B cell (primary cell): ENCODE measurements around the gene MUS81. TPM values are rescaled to one million over a fixed set of nuclear protein-coding genes. Genes with fewer than 3 reads are reported as not detected.

ENCODE experiments used
- ATAC-seq: fragments of 200-7000 bp; cut with Tn5 transposase; one replicate; pipeline ENCODE4 v1.10.0; 2021; ENCODE audit warnings: low read depth, mild to moderate bottlenecking, moderate number of reproducible peaks, moderate library complexity
- CTCF ChIA-PET: fragments of 350-600 bp; sonication (Branson Sonifier 250); formaldehyde crosslinking; loops from one replicate; lab custom pipeline; 2021; ENCODE audit warnings: antibody characterized with exemption, inconsistent platforms; lab: Charles Lee
- POLR2A ChIA-PET: fragments of 350-600 bp; sonication (Branson Sonifier 250); formaldehyde crosslinking; loops from one replicate; lab custom pipeline; 2021; ENCODE audit warnings: antibody characterized with exemption; lab: Charles Lee
- DNase-seq: peaks from one replicate; pipeline ENCODE4 v3.0.0; 2013
- H2AFZ ChIP-seq: 2 replicates; pipeline ENCODE4 v1.6.1; 2012; ENCODE audit warnings: mild to moderate bottlenecking, low read depth, low read length; ENCODE audit not compliant: insufficient read depth, poor library complexity, severe bottlenecking
- H3K27ac ChIP-seq, 2 donors: 1 replicate in 1 of 2; 2 replicates in 1 of 2; pipeline ENCODE4 v1.5.1; 2012 to 2013; ENCODE audit warnings: low read length in 2 of 2, mild to moderate bottlenecking in 2 of 2, moderate library complexity in 1 of 2
- H3K27me3 ChIP-seq, 4 experiments: fragments of 200-600 bp in 1 of 4; sonication (generic) in 1 of 4; replicated peaks in 1 of 4; 1 replicate in 2 of 4; 2 replicates in 2 of 4; pipeline versions ENCODE4 v1.6.1 to v1.7.0; 2013 to 2016; ENCODE audit warnings: low read length in 3 of 4, mild to moderate bottlenecking in 2 of 4, mixed read lengths in 1 of 4, moderate library complexity in 1 of 4; ENCODE audit not compliant: insufficient read depth in 4 of 4, control insufficient read depth in 3 of 4; ENCODE audit errors: control extremely low read depth in 1 of 4
- H3K36me3 ChIP-seq, 2 experiments: replicated peaks in 1 of 2; 1 replicate in 1 of 2; 2 replicates in 1 of 2; pipeline versions ENCODE4 v1.6.1 to v1.7.1; 2013; ENCODE audit warnings: low read length in 1 of 2; ENCODE audit not compliant: insufficient read depth in 2 of 2, control insufficient read depth in 1 of 2; ENCODE audit errors: control extremely low read depth in 1 of 2, extremely low read depth in 1 of 2
- H3K4me1 ChIP-seq, 2 donors: fragments of 200-600 bp in 1 of 2; sonication (generic) in 1 of 2; 1 replicate in 1 of 2; 2 replicates in 1 of 2; pipeline versions ENCODE4 v1.5.1 to v1.6.1; 2013 to 2017; ENCODE audit warnings: low read length in 2 of 2; ENCODE audit not compliant: control insufficient read depth in 2 of 2, insufficient read depth in 2 of 2
- H3K4me2 ChIP-seq: replicated peaks from 2 replicates; pipeline ENCODE3; 2012; ENCODE audit warnings: mild to moderate bottlenecking, low read depth, low read length; ENCODE audit not compliant: poor library complexity, severe bottlenecking
- H3K4me3 ChIP-seq, 5 experiments: fragments of 200-600 bp in 1 of 5; sonication (generic) in 1 of 5; 1 replicate in 3 of 5; 2 replicates in 2 of 5; pipeline versions ENCODE4 v1.5.1 to v1.7.0; 2011 to 2016; ENCODE audit warnings: low read length in 4 of 5, mild to moderate bottlenecking in 4 of 5, low read depth in 2 of 5, control low read depth in 1 of 5, moderate library complexity in 1 of 5; ENCODE audit not compliant: insufficient read depth in 1 of 5; ENCODE audit errors: control extremely low read depth in 1 of 5, extremely low read depth in 1 of 5
- H3K79me2 ChIP-seq: fragments of 200-600 bp; sonication (generic); one replicate; pipeline ENCODE4 v1.6.0; 2016; ENCODE audit warnings: low read length; ENCODE audit not compliant: control insufficient read depth, insufficient read depth
- H3K9ac ChIP-seq: fragments of 200-600 bp; sonication (generic); 2 replicates; pipeline ENCODE4 v1.6.1; 2017; ENCODE audit warnings: mild to moderate bottlenecking, low read length, moderate library complexity
- H3K9me3 ChIP-seq, 3 donors: one replicate each; pipeline versions ENCODE4 v1.6.1 to v1.7.1; 2013; ENCODE audit warnings: low read length in 2 of 3; ENCODE audit not compliant: control insufficient read depth in 2 of 3, insufficient read depth in 1 of 3; ENCODE audit errors: control extremely low read depth in 1 of 3
- H4K20me1 ChIP-seq: 2 replicates; pipeline ENCODE4 v1.6.0; 2012; ENCODE audit warnings: mild to moderate bottlenecking, low read length; ENCODE audit not compliant: insufficient read depth, control insufficient read depth, poor library complexity, severe bottlenecking
- H3K27ac Mint-ChIP-seq: one replicate; pipeline ENCODE4 v1.8.0; 2021; ENCODE audit warnings: mixed read lengths
- H3K27me3 Mint-ChIP-seq: one replicate; pipeline ENCODE4 v1.8.0; 2021; ENCODE audit warnings: mixed read lengths
- H3K4me1 Mint-ChIP-seq: one replicate; pipeline ENCODE4 v1.8.0; 2021; ENCODE audit warnings: mixed read lengths
- H3K4me3 Mint-ChIP-seq: one replicate; pipeline ENCODE4 v1.8.0; 2021; ENCODE audit warnings: mixed read lengths
- H3K9me3 Mint-ChIP-seq: one replicate; pipeline ENCODE4 v1.8.0; 2022; ENCODE audit warnings: mixed read lengths; ENCODE audit not compliant: insufficient read depth
- CTCF ChIP-seq: fragments of 200-600 bp; IDR thresholded peaks from one replicate; pipeline ENCODE4 v1.8.0; 2022; ENCODE audit warnings: antibody characterized with exemption, mild to moderate bottlenecking
- EZH2 ChIP-seq: IDR thresholded peaks from 2 replicates; pipeline ENCODE4 v1.6.1; 2012; ENCODE audit warnings: borderline replicate concordance, low read depth, mild to moderate bottlenecking, moderate library complexity, low read length; ENCODE audit not compliant: insufficient read depth, poor library complexity, severe bottlenecking
- WGBS: methylation state at CpG from one replicate; pipeline ENCODE4 v1.1.5; 2013; ENCODE audit warnings: missing lambda C conversion rate; ENCODE audit not compliant: insufficient coverage; 5-methylcytosine and 5-hydroxymethylcytosine counted together
- intact Hi-C: fragments of 100-400 bp; cut with micrococcal nuclease; formaldehyde crosslinking; loops from one replicate; pipeline ENCODE4 v1.10.0; 2022
- polyA plus RNA-seq: library from polyadenylated mRNA; depleted of rRNA; stranded (reverse); fragments of >200 nt; gene quantifications from 2 replicates; pipeline ENCODE4 v1.2.3, GENCODE V29; 2012
- total RNA-seq, 2 donors: library from RNA; stranded (reverse); fragments of 120-200 nt in 1 of 2; gene quantifications; 1 replicate in 1 of 2; 2 replicates in 1 of 2; pipeline versions ENCODE4 v1.2.3 to v1.2.4, GENCODE V29; 2013 to 2022

Gene MUS81
- total and polyA plus RNA-seq, 2 donors (not counting 1 experiment from before 2014, with no cell fraction given), result 74.5 to 134 TPM

- CTCF ChIA-PET, result interaction anchor here (0.5 to 15.5 kb wide), 45 partner anchors 11 to 323 kb away, joined by 3 to 244 read pairs (median 9); partner anchors contain the start of genes AP5B1, BANF1, C11orf68 and CFL1
- Histone ChIP-seq H3K9me3 (no peaks in the 10 kb centered on the region), H3K4me1 (peaks cover 25 to 45% of the 10 kb centered on the region in 2 donors), H2AFZ (no peak overlapping the region), H3K27me3 (no peaks in the 10 kb centered on the region), H3K9ac (no peak overlapping the region), H4K20me1 (peaks cover 5% of the 10 kb centered on the region), H3K4me2 (peak overlapping the region; percentile 10), H3K27ac (peak overlapping the region in 1 of 2 donors; percentile 42), H3K36me3 (peaks cover 0 to 31% of the 10 kb centered on the region in 2 experiments), H3K79me2 (peaks cover 24% of the 10 kb centered on the region), H3K4me3 (no peak overlapping the region)
- peak overlapping the region; percentile 83 for H3K27ac Mint-ChIP-seq
- POLR2A ChIA-PET, result interaction anchor here (0.5 to 3.3 kb wide), 7 partner anchors 11 to 255 kb away, joined by 3 to 13 read pairs (median 6); partner anchors contain the start of genes C11orf68, CFL1, KAT5 and MUS81
- peak; percentile 48 for ATAC-seq
- no peaks in the 10 kb centered on the region for H3K27me3 Mint-ChIP-seq
- peaks cover 51% of the 10 kb centered on the region for H3K4me1 Mint-ChIP-seq
- peak; percentile 89 for DNase-seq
- intact Hi-C loops, result loop anchor here (1.0 kb wide), 4 partner anchors 24 to 178 kb away; partner anchors contain the start of gene MUS81
- 24% methylated on average over 9 of the region's 9 CpGs for WGBS
- peak overlapping the region; percentile 67 for H3K4me3 Mint-ChIP-seq
- TF ChIP-seq CTCF (peak; percentile 99), EZH2 (no peak)
- no peaks in the 10 kb centered on the region for H3K9me3 Mint-ChIP-seq
Measured at GRCh38 chr11:65884716-65885092, 24.5 kb downstream of the MUS81 start.

- intact Hi-C loops, result no loop called here
- WGBS, result 99% methylated on average over 7 of the region's 7 CpGs
- Histone ChIP-seq H3K36me3 (peaks cover 0 to 31% of the 10 kb centered on the region in 2 experiments), H3K4me3 (no peak overlapping the region), H3K9ac (no peak overlapping the region), H3K4me2 (peak overlapping the region; percentile 10), H3K27me3 (no peaks in the 10 kb centered on the region), H3K27ac (peak overlapping the region in 1 of 2 donors; percentile 42), H3K9me3 (no peaks in the 10 kb centered on the region), H2AFZ (no peak overlapping the region), H3K4me1 (peaks cover 30 to 46% of the 10 kb centered on the region in 2 donors), H3K79me2 (peaks cover 24% of the 10 kb centered on the region), H4K20me1 (peaks cover 5% of the 10 kb centered on the region)
- Mint-ChIP-seq H3K4me1 (peaks cover 55% of the 10 kb centered on the region), H3K9me3 (no peaks in the 10 kb centered on the region), H3K4me3 (no peak overlapping the region), H3K27ac (peak overlapping the region; percentile 15), H3K27me3 (no peaks in the 10 kb centered on the region)
- no peak for ATAC-seq
- ChIA-PET POLR2A (interaction anchor here (0.5 to 3.3 kb wide), 4 partner anchors 12 to 174 kb away, joined by 4 to 13 read pairs (median 10); partner anchors contain the start of genes CFL1, KAT5 and MUS81), CTCF (interaction anchor here (0.5 to 15.5 kb wide), 43 partner anchors 10 to 324 kb away, joined by 3 to 244 read pairs (median 9); partner anchors contain the start of genes AP5B1, BANF1, C11orf68 and CFL1)
- TF ChIP-seq EZH2, result no peak
- no peak for TF ChIP-seq CTCF
- no peak for DNase-seq
Measured at GRCh38 chr11:65885231-65885630, 25.0 kb downstream of the MUS81 start.
